WTC11 (cell line): ENCODE measurements around the gene C1R. TPM values are rescaled to one million over a fixed set of nuclear protein-coding genes. Genes with fewer than 3 reads are reported as not detected.

Experiments
- ATAC-seq: fragments of 200-7000 bp; cut with Tn5 transposase; 2 replicates; pipeline ENCODE4 v1.10.0; 2021; ENCODE audit warnings: mild to moderate bottlenecking, moderate library complexity
- CTCF ChIA-PET: fragments of 300-600 bp; sonication (Branson Sonifier 250); formaldehyde crosslinking; loops from one replicate; lab custom pipeline; 2021; ENCODE audit warnings: antibody characterized with exemption; lab: Charles Lee
- POLR2A ChIA-PET: fragments of 350-600 bp; sonication (Branson Sonifier 250); formaldehyde crosslinking; loops from one replicate; lab custom pipeline; 2021; ENCODE audit warnings: antibody characterized with exemption; lab: Charles Lee
- DNase-seq: peaks from one replicate; pipeline ENCODE4 v3.0.0; 2021; ENCODE audit warnings: low spot score
- H3K27ac Mint-ChIP-seq: 2 replicates; pipeline ENCODE4 v1.8.0; 2021; ENCODE audit warnings: mixed read lengths
- H3K27me3 Mint-ChIP-seq: 2 replicates; pipeline ENCODE4 v1.8.0; 2021; ENCODE audit warnings: low read depth, mild to moderate bottlenecking, moderate library complexity, mixed read lengths
- H3K36me3 Mint-ChIP-seq: 2 replicates; pipeline ENCODE4 v1.8.0; 2021; ENCODE audit warnings: mixed read lengths
- H3K4me1 Mint-ChIP-seq: 2 replicates; pipeline ENCODE4 v1.8.0; 2022; ENCODE audit warnings: mixed read lengths
- H3K4me3 Mint-ChIP-seq: 2 replicates; pipeline ENCODE4 v1.8.0; 2021; ENCODE audit warnings: mild to moderate bottlenecking, moderate library complexity, mixed read lengths
- H3K9me3 Mint-ChIP-seq: 2 replicates; pipeline ENCODE4 v1.8.0; 2021; ENCODE audit warnings: mixed read lengths
- CBFB ChIP-seq: sonication (generic); formaldehyde crosslinking; IDR thresholded peaks from 2 replicates; pipeline ENCODE4 v1.8.1; 2022; ENCODE audit warnings: mild to moderate bottlenecking, low read depth, missing genetic modification reagents
- ELF4 ChIP-seq: sonication (generic); formaldehyde crosslinking; IDR thresholded peaks from 2 replicates; pipeline ENCODE4 v1.8.1; 2022; ENCODE audit warnings: low read depth, mild to moderate bottlenecking, moderate library complexity, missing genetic modification reagents
- ESRRA ChIP-seq: sonication (generic); formaldehyde crosslinking; IDR thresholded peaks from 2 replicates; pipeline ENCODE4 v1.8.1; 2022; ENCODE audit warnings: mild to moderate bottlenecking, missing genetic modification reagents, borderline replicate concordance
- NFYB ChIP-seq: sonication (generic); formaldehyde crosslinking; conservative IDR thresholded peaks from 2 replicates; pipeline ENCODE4 v1.8.0; 2022; ENCODE audit warnings: low read depth, missing genetic modification reagents
- SMAD3 ChIP-seq: sonication (generic); formaldehyde crosslinking; IDR thresholded peaks from 2 replicates; pipeline ENCODE4 v1.8.0; 2022; ENCODE audit warnings: missing genetic modification reagents, mild to moderate bottlenecking, borderline replicate concordance
- SOX15 ChIP-seq: fragments of 250-450 bp; sonication (Bioruptor Pico); IDR thresholded peaks from 2 replicates; pipeline ENCODE4 v1.9.0; 2021; ENCODE audit warnings: mild to moderate bottlenecking
- ZNF138 ChIP-seq: sonication (generic); formaldehyde crosslinking; conservative IDR thresholded peaks from 2 replicates; pipeline ENCODE4 v1.8.1; 2022; ENCODE audit warnings: mild to moderate bottlenecking, moderate library complexity, missing genetic modification reagents
- ZNF423 ChIP-seq: fragments of 250-450 bp; sonication (Bioruptor Pico); IDR thresholded peaks from 2 replicates; pipeline ENCODE4 v2.1.2; 2022; ENCODE audit warnings: mild to moderate bottlenecking, moderate library complexity
- total RNA-seq: library from RNA; stranded (reverse); gene quantifications from 3 replicates; pipeline ENCODE4 v1.2.3, GENCODE V29; 2021
- TF ChIP-seq, protein P1 (sequence below): sonication (generic); formaldehyde crosslinking; IDR thresholded peaks from 2 replicates; pipeline ENCODE4 v1.8.1; 2023; ENCODE audit warnings: mild to moderate bottlenecking, missing genetic modification reagents, borderline replicate concordance
- TF ChIP-seq, protein P2 (sequence below): fragments of 250-450 bp; sonication (Bioruptor Pico); IDR thresholded peaks from 2 replicates; pipeline ENCODE4 v1.8.0; 2021; ENCODE audit warnings: mild to moderate bottlenecking
- TF ChIP-seq, protein P3 (sequence below): sonication (generic); formaldehyde crosslinking; IDR thresholded peaks from 2 replicates; pipeline ENCODE4 v1.8.1; 2022; ENCODE audit warnings: low read depth, mild to moderate bottlenecking, moderate library complexity, missing genetic modification reagents, borderline replicate concordance
- TF ChIP-seq, protein P4 (sequence below): sonication (generic); formaldehyde crosslinking; IDR thresholded peaks from 2 replicates; pipeline ENCODE4 v1.8.1; 2023; ENCODE audit warnings: mild to moderate bottlenecking, missing genetic modification reagents
- TF ChIP-seq, protein P5 (sequence below): fragments of 250-450 bp; sonication (Bioruptor Pico); IDR thresholded peaks from 2 replicates; pipeline ENCODE4 v1.9.0; 2021; ENCODE audit warnings: mild to moderate bottlenecking
- TF ChIP-seq, protein P6 (sequence below): sonication (generic); formaldehyde crosslinking; IDR thresholded peaks from 2 replicates; pipeline ENCODE4 v1.8.1; 2022; ENCODE audit warnings: low read depth, missing genetic modification reagents, borderline replicate concordance
- TF ChIP-seq, protein P7 (sequence below): sonication (generic); formaldehyde crosslinking; IDR thresholded peaks from 2 replicates; pipeline ENCODE4 v1.8.1; 2022; ENCODE audit warnings: missing genetic modification reagents, borderline replicate concordance

Gene C1R
- total RNA-seq, 1 experiment from 2014 or later: 8.4 TPM

DNA sequence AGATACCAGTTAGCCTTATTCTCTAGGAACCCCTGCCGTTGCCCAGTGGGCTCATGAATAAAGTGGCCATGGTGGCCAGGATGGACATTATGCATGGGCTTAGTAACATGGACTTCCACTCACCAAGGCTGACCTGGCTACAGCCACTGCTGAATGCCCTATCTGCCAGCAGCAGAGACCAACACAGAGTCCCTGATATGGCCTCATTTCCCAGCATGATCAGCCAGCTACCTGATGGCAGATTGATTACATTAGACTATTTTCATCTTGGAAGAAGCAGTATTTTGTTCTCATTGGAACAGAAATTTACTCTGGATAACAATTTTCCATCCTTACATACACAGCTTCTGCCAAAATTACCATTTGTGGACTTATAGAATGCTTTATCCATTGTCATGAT, 57.8 kb downstream of the C1R start (continued):
- TF ChIP-seq ELF4: no peak
- TF ChIP-seq ZNF138: no peak
- no peak for TF ChIP-seq ESRRA (CRISPR knock-in tag)
- TF ChIP-seq CBFB: no peak

DNA sequence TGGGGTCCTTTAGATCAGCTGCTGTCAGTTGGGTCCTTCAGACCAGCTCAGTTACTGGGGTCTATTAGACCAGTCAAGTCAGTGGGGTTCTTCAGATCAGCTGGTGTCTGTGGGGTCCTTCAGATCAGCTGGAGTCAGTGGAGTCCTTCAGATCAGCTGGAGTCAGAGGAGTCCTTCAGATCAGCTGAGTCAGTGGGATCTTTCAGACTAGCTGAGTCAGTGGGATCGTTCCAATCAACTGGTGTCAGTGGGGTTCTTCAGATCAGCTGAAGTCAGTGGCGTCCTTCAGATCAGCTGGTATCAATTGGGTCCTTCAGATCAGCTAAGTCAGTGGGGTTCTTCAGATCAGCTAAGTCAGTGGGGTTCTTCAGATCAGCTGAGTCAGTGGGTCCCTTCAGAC, 59.3 kb downstream of the C1R start:
- no peak for ATAC-seq
- Mint-ChIP-seq H3K4me1 (peaks cover 16% of the 10 kb centered on the region), H3K36me3 (0 out of 2 replicates have a peak, but pooled peaks cover under 1% of the 10 kb centered on the region), H3K9me3 (peaks cover 5% of the 10 kb centered on the region), H3K27ac (no peak overlapping the region), H3K27me3 (no peaks in the 10 kb centered on the region; the same call in 1 of the 2 replicates), H3K4me3 (no peak overlapping the region)
- DNase-seq: no peak
- POLR2A ChIA-PET: interaction anchor here (1.4 kb wide), 1 partner anchor 75 kb away, joined by 4 read pairs; no protein-coding TSS in a partner anchor
- CTCF ChIA-PET: interaction anchor here (0.8 to 2.2 kb wide), 3 partner anchors 15 to 76 kb away, joined by 3 to 7 read pairs (median 6); partner anchors contain the start of genes C1RL and LPCAT3
- TF ChIP-seq SMAD3 (CRISPR knock-in tag) (no peak), NFYB (CRISPR knock-in tag) (no peak), SOX15 (CRISPR knock-in tag) (no peak), ZNF423 (CRISPR knock-in tag) (no peak)
- TF ChIP-seq, protein P1, sequence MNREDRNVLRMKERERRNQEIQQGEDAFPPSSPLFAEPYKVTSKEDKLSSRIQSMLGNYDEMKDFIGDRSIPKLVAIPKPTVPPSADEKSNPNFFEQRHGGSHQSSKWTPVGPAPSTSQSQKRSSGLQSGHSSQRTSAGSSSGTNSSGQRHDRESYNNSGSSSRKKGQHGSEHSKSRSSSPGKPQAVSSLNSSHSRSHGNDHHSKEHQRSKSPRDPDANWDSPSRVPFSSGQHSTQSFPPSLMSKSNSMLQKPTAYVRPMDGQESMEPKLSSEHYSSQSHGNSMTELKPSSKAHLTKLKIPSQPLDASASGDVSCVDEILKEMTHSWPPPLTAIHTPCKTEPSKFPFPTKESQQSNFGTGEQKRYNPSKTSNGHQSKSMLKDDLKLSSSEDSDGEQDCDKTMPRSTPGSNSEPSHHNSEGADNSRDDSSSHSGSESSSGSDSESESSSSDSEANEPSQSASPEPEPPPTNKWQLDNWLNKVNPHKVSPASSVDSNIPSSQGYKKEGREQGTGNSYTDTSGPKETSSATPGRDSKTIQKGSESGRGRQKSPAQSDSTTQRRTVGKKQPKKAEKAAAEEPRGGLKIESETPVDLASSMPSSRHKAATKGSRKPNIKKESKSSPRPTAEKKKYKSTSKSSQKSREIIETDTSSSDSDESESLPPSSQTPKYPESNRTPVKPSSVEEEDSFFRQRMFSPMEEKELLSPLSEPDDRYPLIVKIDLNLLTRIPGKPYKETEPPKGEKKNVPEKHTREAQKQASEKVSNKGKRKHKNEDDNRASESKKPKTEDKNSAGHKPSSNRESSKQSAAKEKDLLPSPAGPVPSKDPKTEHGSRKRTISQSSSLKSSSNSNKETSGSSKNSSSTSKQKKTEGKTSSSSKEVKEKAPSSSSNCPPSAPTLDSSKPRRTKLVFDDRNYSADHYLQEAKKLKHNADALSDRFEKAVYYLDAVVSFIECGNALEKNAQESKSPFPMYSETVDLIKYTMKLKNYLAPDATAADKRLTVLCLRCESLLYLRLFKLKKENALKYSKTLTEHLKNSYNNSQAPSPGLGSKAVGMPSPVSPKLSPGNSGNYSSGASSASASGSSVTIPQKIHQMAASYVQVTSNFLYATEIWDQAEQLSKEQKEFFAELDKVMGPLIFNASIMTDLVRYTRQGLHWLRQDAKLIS (CRISPR knock-in tag): no peak
- TF ChIP-seq, protein P2, sequence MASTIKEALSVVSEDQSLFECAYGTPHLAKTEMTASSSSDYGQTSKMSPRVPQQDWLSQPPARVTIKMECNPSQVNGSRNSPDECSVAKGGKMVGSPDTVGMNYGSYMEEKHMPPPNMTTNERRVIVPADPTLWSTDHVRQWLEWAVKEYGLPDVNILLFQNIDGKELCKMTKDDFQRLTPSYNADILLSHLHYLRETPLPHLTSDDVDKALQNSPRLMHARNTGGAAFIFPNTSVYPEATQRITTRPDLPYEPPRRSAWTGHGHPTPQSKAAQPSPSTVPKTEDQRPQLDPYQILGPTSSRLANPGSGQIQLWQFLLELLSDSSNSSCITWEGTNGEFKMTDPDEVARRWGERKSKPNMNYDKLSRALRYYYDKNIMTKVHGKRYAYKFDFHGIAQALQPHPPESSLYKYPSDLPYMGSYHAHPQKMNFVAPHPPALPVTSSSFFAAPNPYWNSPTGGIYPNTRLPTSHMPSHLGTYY (CRISPR knock-in tag): no peak
- TF ChIP-seq, protein P3, sequence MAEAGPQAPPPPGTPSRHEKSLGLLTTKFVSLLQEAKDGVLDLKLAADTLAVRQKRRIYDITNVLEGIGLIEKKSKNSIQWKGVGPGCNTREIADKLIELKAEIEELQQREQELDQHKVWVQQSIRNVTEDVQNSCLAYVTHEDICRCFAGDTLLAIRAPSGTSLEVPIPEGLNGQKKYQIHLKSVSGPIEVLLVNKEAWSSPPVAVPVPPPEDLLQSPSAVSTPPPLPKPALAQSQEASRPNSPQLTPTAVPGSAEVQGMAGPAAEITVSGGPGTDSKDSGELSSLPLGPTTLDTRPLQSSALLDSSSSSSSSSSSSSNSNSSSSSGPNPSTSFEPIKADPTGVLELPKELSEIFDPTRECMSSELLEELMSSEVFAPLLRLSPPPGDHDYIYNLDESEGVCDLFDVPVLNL: no peak
- TF ChIP-seq, protein P4, sequence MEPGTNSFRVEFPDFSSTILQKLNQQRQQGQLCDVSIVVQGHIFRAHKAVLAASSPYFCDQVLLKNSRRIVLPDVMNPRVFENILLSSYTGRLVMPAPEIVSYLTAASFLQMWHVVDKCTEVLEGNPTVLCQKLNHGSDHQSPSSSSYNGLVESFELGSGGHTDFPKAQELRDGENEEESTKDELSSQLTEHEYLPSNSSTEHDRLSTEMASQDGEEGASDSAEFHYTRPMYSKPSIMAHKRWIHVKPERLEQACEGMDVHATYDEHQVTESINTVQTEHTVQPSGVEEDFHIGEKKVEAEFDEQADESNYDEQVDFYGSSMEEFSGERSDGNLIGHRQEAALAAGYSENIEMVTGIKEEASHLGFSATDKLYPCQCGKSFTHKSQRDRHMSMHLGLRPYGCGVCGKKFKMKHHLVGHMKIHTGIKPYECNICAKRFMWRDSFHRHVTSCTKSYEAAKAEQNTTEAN (CRISPR knock-in tag): no peak
- TF ChIP-seq, protein P5, sequence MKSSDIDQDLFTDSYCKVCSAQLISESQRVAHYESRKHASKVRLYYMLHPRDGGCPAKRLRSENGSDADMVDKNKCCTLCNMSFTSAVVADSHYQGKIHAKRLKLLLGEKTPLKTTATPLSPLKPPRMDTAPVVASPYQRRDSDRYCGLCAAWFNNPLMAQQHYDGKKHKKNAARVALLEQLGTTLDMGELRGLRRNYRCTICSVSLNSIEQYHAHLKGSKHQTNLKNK (CRISPR knock-in tag): no peak
- TF ChIP-seq, protein P6, sequence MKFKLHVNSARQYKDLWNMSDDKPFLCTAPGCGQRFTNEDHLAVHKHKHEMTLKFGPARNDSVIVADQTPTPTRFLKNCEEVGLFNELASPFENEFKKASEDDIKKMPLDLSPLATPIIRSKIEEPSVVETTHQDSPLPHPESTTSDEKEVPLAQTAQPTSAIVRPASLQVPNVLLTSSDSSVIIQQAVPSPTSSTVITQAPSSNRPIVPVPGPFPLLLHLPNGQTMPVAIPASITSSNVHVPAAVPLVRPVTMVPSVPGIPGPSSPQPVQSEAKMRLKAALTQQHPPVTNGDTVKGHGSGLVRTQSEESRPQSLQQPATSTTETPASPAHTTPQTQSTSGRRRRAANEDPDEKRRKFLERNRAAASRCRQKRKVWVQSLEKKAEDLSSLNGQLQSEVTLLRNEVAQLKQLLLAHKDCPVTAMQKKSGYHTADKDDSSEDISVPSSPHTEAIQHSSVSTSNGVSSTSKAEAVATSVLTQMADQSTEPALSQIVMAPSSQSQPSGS (CRISPR knock-in tag): no peak
- TF ChIP-seq, protein P7, sequence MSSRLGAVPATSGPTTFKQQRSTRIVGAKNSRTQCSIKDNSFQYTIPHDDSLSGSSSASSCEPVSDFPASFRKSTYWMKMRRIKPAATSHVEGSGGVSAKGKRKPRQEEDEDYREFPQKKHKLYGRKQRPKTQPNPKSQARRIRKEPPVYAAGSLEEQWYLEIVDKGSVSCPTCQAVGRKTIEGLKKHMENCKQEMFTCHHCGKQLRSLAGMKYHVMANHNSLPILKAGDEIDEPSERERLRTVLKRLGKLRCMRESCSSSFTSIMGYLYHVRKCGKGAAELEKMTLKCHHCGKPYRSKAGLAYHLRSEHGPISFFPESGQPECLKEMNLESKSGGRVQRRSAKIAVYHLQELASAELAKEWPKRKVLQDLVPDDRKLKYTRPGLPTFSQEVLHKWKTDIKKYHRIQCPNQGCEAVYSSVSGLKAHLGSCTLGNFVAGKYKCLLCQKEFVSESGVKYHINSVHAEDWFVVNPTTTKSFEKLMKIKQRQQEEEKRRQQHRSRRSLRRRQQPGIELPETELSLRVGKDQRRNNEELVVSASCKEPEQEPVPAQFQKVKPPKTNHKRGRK: no peak
